GM23248 (cell line): ENCODE measurements around the gene ACAA1. TPM values are rescaled to one million over a fixed set of nuclear protein-coding genes. Genes with fewer than 3 reads are reported as not detected.

ENCODE experiments used
- DNase-seq: peaks from one replicate; pipeline ENCODE4 v3.0.0-alpha.2; 2015
- H2AFZ ChIP-seq: fragments of 200-600 bp; sonication (generic); 2 replicates; pipeline ENCODE4 v1.6.1; 2016; ENCODE audit warnings: antibody characterized with exemption
- H3F3A ChIP-seq: fragments of 200-600 bp; sonication (generic); 2 replicates; pipeline ENCODE4 v1.6.1; 2016; ENCODE audit warnings: mild to moderate bottlenecking, antibody characterized with exemption, mixed run types; ENCODE audit not compliant: insufficient read depth
- H3K27ac ChIP-seq: fragments of 200-600 bp; sonication (generic); 2 replicates; pipeline ENCODE4 v1.5.1; 2016; ENCODE audit warnings: mild to moderate bottlenecking
- H3K27me3 ChIP-seq: fragments of 200-600 bp; sonication (generic); replicated peaks from 2 replicates; pipeline ENCODE4 v1.6.1; 2016; ENCODE audit warnings: mild to moderate bottlenecking; ENCODE audit not compliant: insufficient read depth
- H3K36me3 ChIP-seq: fragments of 200-600 bp; sonication (generic); 2 replicates; pipeline ENCODE4 v1.6.1; 2016; ENCODE audit warnings: low read depth, mild to moderate bottlenecking
- H3K4me1 ChIP-seq: fragments of 200-600 bp; sonication (generic); 2 replicates; pipeline ENCODE4 v1.6.1; 2016; ENCODE audit warnings: mild to moderate bottlenecking; ENCODE audit not compliant: insufficient read depth
- H3K4me2 ChIP-seq: fragments of 200-600 bp; sonication (generic); one replicate; pipeline ENCODE4 v1.6.1; 2016; ENCODE audit warnings: mild to moderate bottlenecking; ENCODE audit not compliant: unreplicated experiment
- H3K4me3 ChIP-seq: fragments of 200-600 bp; sonication (generic); 2 replicates; pipeline ENCODE4 v1.5.1; 2016; ENCODE audit warnings: mild to moderate bottlenecking
- H3K79me2 ChIP-seq: fragments of 200-600 bp; sonication (generic); 2 replicates; pipeline ENCODE4 v1.6.1; 2016; ENCODE audit warnings: mild to moderate bottlenecking; ENCODE audit not compliant: insufficient read depth
- H3K9ac ChIP-seq: fragments of 200-600 bp; sonication (generic); 2 replicates; pipeline ENCODE4 v1.6.1; 2016; ENCODE audit warnings: mild to moderate bottlenecking
- H3K9me2 ChIP-seq: fragments of 200-600 bp; sonication (generic); 2 replicates; pipeline ENCODE4 v1.6.1; 2016; ENCODE audit warnings: mixed run types, mild to moderate bottlenecking, moderate library complexity; ENCODE audit not compliant: insufficient read depth
- H3K9me3 ChIP-seq: fragments of 200-600 bp; sonication (generic); one replicate; pipeline ENCODE4 v1.6.1; 2017; ENCODE audit warnings: low read depth
- H4K20me1 ChIP-seq: fragments of 200-600 bp; sonication (generic); 2 replicates; pipeline ENCODE4 v1.6.0; 2016; ENCODE audit not compliant: insufficient read depth
- EZH2 ChIP-seq: fragments of 200-600 bp; sonication (generic); IDR thresholded peaks from 2 replicates; pipeline ENCODE4 v1.6.1; 2018; ENCODE audit warnings: antibody characterized with exemption, mild to moderate bottlenecking; ENCODE audit not compliant: insufficient read depth, poor library complexity, severe bottlenecking
- EZH2phosphoT487 ChIP-seq: fragments of 200-600 bp; sonication (generic); IDR thresholded peaks from 2 replicates; pipeline ENCODE4 v1.6.1; 2018; ENCODE audit warnings: antibody characterized with exemption, moderate library complexity, mild to moderate bottlenecking, low read depth; ENCODE audit not compliant: insufficient read depth
- WGBS, 2 experiments: methylation state at CpG; one replicate each; pipeline ENCODE4 v1.1.6; 2015 to 2017; ENCODE audit warnings: low lambda C conversion rate in 2 of 2, low coverage in 1 of 2; ENCODE audit errors: missing lambda C conversion rate in 2 of 2; 5-methylcytosine and 5-hydroxymethylcytosine counted together
- in situ Hi-C: fragments of 300-500 bp; cut with MboI; formaldehyde crosslinking; loops from 2 replicates; pipeline ENCODE4 v1.15.0; 2020
- polyA plus RNA-seq: library from polyadenylated mRNA; unstranded; fragments of >200 nt; fragmentation: Nextera tagmentation; extraction: Ambion mirVana; gene quantifications from 2 replicates; pipeline ENCODE4 v1.2.1, GENCODE V29; 2016
- total RNA-seq: library from RNA; depleted of rRNA; stranded (reverse); fragments of >200 nt; shearing (Covaris generic); gene quantifications from 2 replicates; pipeline ENCODE4 v1.2.3, GENCODE V29; 2014

ACAA1 gene
- total and polyA plus RNA-seq, 2 experiments from 2014 or later = 32.9 to 50.5 TPM

DNA sequence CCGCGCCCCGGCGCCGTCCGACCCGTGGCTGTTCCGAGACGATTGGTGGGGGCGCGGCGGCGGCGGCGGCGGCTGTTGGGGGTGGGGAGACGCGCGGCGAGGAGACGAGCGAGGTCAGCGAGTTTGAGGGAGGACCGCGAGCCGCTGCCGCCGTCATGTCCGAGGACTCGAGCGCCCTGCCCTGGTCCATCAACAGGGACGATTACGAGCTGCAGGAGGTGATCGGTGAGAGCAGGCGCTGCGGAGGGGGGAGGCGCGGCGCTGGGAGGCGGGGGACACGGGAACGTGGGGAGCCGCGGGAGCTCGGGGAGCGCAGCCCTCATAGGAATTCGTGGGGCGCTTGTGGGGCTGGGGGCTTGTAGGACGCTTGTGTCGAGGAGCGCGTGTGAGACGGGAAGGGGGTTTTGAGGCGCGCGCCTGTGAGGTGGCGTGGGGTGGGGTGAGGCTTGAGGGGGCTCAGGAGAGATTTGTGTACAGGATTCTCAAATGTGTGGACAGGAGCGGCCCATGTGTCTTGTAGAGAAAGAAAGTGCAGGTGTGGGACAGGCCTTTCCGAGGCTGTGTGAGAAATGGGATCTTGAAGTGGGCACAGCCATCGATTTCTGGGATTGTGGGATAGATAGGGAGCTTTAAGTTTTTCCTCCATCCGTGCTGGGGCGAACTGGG is 28.9 kb upstream of the ACAA1 start:
- Histone ChIP-seq H3K9ac (peak overlapping the region; percentile 80), H3F3A (peaks cover 50% of the 10 kb centered on the region), H2AFZ (peak overlapping the region; percentile 79), H3K4me3 (peak overlapping the region; percentile 70), H3K4me1 (peaks cover 43% of the 10 kb centered on the region), H4K20me1 (no peaks in the 10 kb centered on the region), H3K27ac (peak overlapping the region; percentile 83), H3K36me3 (no peaks in the 10 kb centered on the region), H3K9me2 (no peaks in the 10 kb centered on the region), H3K27me3 (no peaks in the 10 kb centered on the region), H3K4me2 (peak overlapping the region; percentile 69), H3K9me3 (no peaks in the 10 kb centered on the region), H3K79me2 (peaks cover 52% of the 10 kb centered on the region)
- TF ChIP-seq EZH2phosphoT487 = no peak
- no peak for TF ChIP-seq EZH2
- DNase-seq = peak; percentile 81
- in situ Hi-C loops = no loop called here
- 3% methylated on average over 8 to 46 of the region's 62 CpGs for WGBS, 2 experiments

DNA sequence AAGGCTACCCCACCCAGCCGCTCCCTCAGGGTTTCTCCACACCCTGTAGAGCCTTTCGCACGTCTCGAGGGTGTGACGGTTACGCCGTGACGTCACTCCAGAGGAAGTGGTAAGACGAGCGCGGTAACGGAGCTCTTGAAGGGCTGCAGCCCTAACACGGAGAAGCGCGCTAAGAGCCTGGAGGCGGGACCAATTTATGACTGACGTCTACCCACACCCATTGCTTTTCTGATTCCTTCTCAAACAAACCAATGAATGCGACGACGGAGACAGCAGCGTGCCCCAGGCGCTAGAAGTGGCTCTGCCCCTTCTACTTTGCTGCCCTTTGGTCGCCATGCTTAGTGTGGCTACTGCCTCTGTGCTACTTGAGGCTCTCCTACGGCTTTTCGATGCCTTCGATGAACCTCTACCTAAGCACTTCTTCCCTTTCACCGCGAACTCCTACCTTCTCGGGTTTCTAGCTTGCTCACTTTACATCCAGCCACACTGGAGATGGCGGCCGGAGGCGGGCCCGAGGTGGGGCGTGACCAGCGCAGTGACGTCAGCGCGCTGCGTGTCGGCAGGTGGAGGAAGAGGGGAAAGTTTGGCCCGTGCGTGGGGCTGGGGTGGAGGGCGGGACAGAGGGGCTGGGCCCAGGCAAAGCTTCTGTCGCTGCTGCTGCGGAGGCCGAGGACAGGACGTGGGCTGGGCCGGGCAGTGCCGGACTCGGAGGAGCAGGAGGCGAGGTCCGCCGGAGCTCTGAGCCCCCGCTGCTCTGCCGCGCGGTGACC is 28.2 kb upstream of the ACAA1 start, which contains the start of gene OXSR1:
Gene OXSR1, plus strand, starts transcription at position 586 of the 770 bp plus-strand sequence. CDS start 340 bp downstream, outside the sequence.
- Histone ChIP-seq H3K9ac (peak within 1 kb of the TSS; percentile 80), H3K27me3 (no peaks in the 10 kb centered on the region), H3F3A (peaks cover 43% of the 10 kb centered on the region), H3K4me2 (peak within 1 kb of the TSS; percentile 69), H4K20me1 (no peaks in the 10 kb centered on the region), H3K4me1 (peaks cover 39% of the 10 kb centered on the region), H3K4me3 (peak within 1 kb of the TSS; percentile 70), H3K9me3 (no peaks in the 10 kb centered on the region), H2AFZ (peak within 1 kb of the TSS; percentile 79), H3K79me2 (peaks cover 45% of the 10 kb centered on the region), H3K9me2 (no peaks in the 10 kb centered on the region), H3K36me3 (no peaks in the 10 kb centered on the region), H3K27ac (peak within 1 kb of the TSS; percentile 83)
- in situ Hi-C loops = no loop called here
- WGBS, 2 experiments = 0 to 2% methylated on average over 41 to 56 of the region's 57 CpGs
- TF ChIP-seq EZH2 = no peak
- no peak for TF ChIP-seq EZH2phosphoT487
- peak; percentile 100 for DNase-seq

GRCh38 chr3:38164643-38164951 is 27.7 kb upstream of the ACAA1 start:
- no peak for DNase-seq
- Histone ChIP-seq H3K9ac (peak overlapping the region; percentile 80), H3K27ac (peak overlapping the region; percentile 83), H3K9me3 (no peaks in the 10 kb centered on the region), H3F3A (peaks cover 38% of the 10 kb centered on the region), H3K4me2 (peak overlapping the region; percentile 69), H3K79me2 (peaks cover 40% of the 10 kb centered on the region), H2AFZ (peak overlapping the region; percentile 79), H3K27me3 (no peaks in the 10 kb centered on the region), H4K20me1 (no peaks in the 10 kb centered on the region), H3K9me2 (no peaks in the 10 kb centered on the region), H3K4me1 (peaks cover 33% of the 10 kb centered on the region), H3K4me3 (peak overlapping the region; percentile 70), H3K36me3 (no peaks in the 10 kb centered on the region)
- 8 to 9% methylated on average over 17 of the region's 17 CpGs for whole genome bisulfite sequencing, 2 experiments
- in situ Hi-C loops = no loop called here
- TF ChIP-seq EZH2 (no peak), EZH2phosphoT487 (no peak)

DNA sequence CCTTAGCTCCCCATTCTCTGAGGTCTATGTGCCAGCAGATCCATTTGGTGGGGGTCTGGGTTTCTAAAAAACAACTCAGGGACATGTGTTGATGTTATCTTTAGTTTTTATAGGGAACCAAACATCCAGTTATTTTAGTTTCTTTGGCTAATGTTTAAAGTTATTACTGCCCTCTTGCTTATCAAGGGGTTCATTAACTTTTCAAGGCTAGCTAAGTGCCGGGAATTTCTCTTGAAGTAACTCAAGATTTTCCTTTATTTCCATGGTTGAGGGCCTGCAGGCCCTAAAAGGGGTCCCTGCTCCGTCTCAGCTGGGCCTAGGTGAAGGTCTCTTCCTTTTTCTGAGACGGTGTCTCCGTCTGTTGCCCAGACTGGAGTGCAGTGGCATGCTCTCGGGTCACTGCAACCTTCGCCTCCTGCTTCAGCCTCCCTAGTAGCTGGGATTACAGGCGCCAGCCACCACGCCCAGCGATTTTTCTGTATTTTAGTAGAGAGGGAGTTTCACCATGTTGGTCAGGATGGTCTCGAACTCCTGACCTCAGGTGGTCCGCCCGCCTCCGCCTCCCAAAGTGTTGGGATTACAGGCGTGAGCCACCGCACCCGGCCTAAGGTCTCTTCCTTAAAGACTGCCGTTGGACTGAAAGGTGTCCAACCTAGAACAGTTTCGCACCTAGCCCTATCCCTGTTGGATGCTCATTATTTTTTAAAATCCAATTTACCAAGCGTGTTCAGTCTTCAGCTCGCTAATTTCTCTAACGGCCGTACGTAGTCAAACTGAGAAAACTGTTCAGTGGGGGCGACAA is 27.1 kb upstream of the ACAA1 start:
- Histone ChIP-seq H3K4me2 (peak overlapping the region; percentile 69), H3K4me3 (peak overlapping the region; percentile 70), H3K27me3 (no peaks in the 10 kb centered on the region), H3K4me1 (peaks cover 28% of the 10 kb centered on the region), H3K79me2 (peaks cover 34% of the 10 kb centered on the region), H3K9ac (peak overlapping the region; percentile 80), H3K36me3 (no peaks in the 10 kb centered on the region), H3K9me2 (no peaks in the 10 kb centered on the region), H2AFZ (peak overlapping the region; percentile 79), H4K20me1 (no peaks in the 10 kb centered on the region), H3F3A (peaks cover 33% of the 10 kb centered on the region), H3K27ac (peak overlapping the region; percentile 83), H3K9me3 (no peaks in the 10 kb centered on the region)
- in situ Hi-C loops = no loop called here
- WGBS, 2 experiments = 79 to 82% methylated on average over 24 of the region's 24 CpGs
- TF ChIP-seq EZH2phosphoT487 (no peak), EZH2 (no peak)
- no peak for DNase-seq
